ENCODE measurements around the gene ANXA6. TPM values are rescaled to one million over a fixed set of nuclear protein-coding genes. Genes with fewer than 3 reads are reported as not detected.

The ANXA6 gene
- total and polyA plus RNA-seq, 9 of the 15 experiments (the other 6 are each of a cell fraction or from before 2014, with no cell fraction given) = 0.70 to 13.2 (median 8.3) TPM

DNA sequence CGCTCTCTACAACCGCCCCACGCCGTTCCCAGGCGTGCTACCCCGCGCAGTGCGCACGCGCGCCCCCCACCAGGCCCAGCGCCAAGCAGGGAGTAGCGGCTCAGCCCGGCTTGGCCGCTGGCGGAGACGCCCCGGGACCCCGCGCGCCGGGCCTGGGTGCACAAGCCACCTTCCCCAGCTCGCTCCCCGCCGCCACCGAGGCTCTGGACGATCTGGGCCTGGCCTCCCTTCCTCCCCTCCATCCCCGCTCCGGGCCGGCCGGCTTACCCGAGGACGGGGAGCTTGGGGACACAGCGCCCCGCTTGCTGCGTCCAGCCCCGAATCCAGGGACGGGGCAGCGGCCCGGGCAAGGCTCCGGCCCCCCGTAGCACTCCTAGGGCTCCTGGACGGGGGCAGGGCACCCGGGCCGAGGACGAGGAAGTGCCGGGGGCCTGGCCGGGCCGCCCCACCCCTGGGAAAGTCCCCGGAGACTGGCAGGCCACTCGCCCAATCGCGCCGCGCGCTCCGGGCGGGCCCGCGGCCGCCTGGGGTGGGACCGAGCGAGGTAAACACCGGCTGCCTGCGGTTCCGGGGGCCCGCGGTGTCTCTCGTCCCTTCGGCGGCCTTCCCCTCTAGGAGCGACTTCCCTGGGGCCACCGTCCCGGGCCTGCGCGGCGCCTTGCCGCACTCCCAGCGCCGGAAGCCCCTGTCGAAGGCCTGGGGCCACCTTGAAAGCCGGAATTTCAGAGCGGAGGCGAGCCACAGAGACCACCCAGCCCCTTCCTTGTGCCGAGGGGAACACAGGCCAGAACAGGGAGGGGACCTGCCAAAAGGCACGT, 76.8 kb downstream of the ANXA6 start, which contains the start of gene TNIP1 (continued):
- peak; percentile 21 for TF ChIP-seq CREB1 (IDR thresholded peaks at IDR 0.05)
- TF ChIP-seq CREB1 (CRISPR knock-in tag; IDR thresholded peaks at IDR 0.05) = peak; percentile 67; the same call in 1 of the 2 replicates
- peak in 1 of 2 experiments; percentile 38; a peak in 1 of 4 replicates for TF ChIP-seq TRIM24 (IDR thresholded peaks at IDR 0.05)
- TF ChIP-seq SLC30A9 (CRISPR knock-in tag; IDR thresholded peaks at IDR 0.05) = no peak
- TF ChIP-seq HDAC2 (IDR thresholded peaks at IDR 0.05) = 0 out of 2 replicates have a peak, but pooled peaks have one; percentile 37
- TF ChIP-seq CXXC5 (CRISPR knock-in tag; IDR thresholded peaks at IDR 0.05) = peak; percentile 93
- peak in 1 of 2 experiments; percentile 72; a peak in 1 of 4 replicates for TF ChIP-seq SIN3A (IDR thresholded peaks at IDR 0.05; ENCODE audit: borderline replicate concordance in 2 of 2, control insufficient read depth in 1 of 2, low read depth in 2 of 2, low read length in 2 of 2)

DNA sequence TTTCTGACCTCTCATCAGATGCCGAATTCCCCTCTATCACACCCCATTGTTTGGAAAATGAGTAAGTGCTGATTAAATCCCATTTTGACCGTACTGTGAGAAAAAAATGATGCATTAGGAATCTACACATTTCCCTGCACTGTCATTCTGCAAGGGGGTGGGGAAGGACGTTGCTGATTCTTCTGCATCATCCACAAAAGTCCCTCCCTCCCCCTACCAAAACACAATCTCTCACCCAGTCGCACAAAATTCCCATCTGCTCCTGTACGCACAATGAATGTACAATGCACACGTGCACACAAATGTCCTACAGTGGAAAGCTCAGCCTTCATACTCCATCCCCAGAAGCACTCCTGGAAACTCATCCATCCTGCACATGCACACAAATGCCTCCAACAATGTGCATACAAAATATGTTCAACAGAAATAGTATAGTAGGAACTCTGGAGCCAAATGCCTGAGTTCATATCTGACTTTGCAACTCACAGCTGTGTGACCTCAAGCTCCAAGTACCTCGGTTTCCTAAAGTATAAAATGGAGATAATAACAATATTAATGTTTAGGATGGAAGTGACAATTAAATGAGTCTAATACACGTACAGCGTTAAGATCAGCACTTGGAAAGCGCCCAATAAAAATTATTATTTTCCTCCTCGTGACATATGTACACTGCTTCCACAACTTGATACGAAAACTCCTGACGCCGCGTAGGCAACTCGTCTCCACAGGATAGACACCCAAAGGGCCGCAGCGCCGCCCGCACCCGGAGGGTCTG, 77.6 kb downstream of the ANXA6 start:
- ATAC-seq (no peak), FAIRE-seq (peak; percentile 72), DNase-seq (ENCODE audit: extremely low read depth in 1 of 4, low spot score in 3 of 4) (peak; percentile 25 to 59 (median 44))
- no peaks in the 10 kb centered on the region for H3K9me3 ChIP-seq (replicated peaks; ENCODE audit: control insufficient read depth, insufficient read depth, low read depth, low read length)
- H3K9me1 ChIP-seq (ENCODE audit: control insufficient read depth, insufficient read depth, low read length) = no peaks in the 10 kb centered on the region
- H3K79me2 ChIP-seq (ENCODE audit: control insufficient read depth, insufficient read depth, low read length) = peaks cover 68% of the 10 kb centered on the region
- H3K9ac ChIP-seq (ENCODE audit: insufficient read depth in 1 of 2, low read depth in 2 of 2, low read length in 2 of 2) = peak overlapping the region; percentile 95 to 96
- 4% methylated on average over 21 of the region's 21 CpGs for WGBS (ENCODE audit: insufficient coverage, low coverage, missing lambda C conversion rate)
- peak overlapping the region; percentile 91 for H2AFZ ChIP-seq (ENCODE audit: low read depth, low read length)
- H3K4me2 ChIP-seq (ENCODE audit: insufficient read depth, low read length) = peak overlapping the region; percentile 93
- H3K36me3 ChIP-seq (ENCODE audit: control insufficient read depth, insufficient read depth, low read length) = peaks cover 17% of the 10 kb centered on the region; the same call in 2 of the 3 replicates
- peaks cover 21 to 25% of the 10 kb centered on the region in 2 experiments; a peak in 4 of 5 replicates for H3K4me1 ChIP-seq (replicated peaks in 1 of 2; ENCODE audit: control insufficient read depth in 2 of 2, insufficient read depth in 2 of 2, low read length in 2 of 2)
- H4K20me1 ChIP-seq (replicated peaks; ENCODE audit: control insufficient read depth, insufficient read depth, low read length) = peaks cover 4% of the 10 kb centered on the region; the same call in 1 of the 2 replicates
- intact Hi-C loops (cut with micrococcal nuclease) (loop anchor here (1.0 to 10.0 kb wide), 2 partner anchors 34 to 595 kb away; no protein-coding TSS in a partner anchor), in situ Hi-C loops (cut with MboI) (no loop called here)
- ChIA-PET POLR2A (interaction anchor here (1.4 to 2.6 kb wide), 4 partner anchors 10 to 30 kb away, joined by 3 to 14 read pairs (median 10); no protein-coding TSS in a partner anchor), CTCF (ENCODE audit: low intra/inter-chr PET ratio) (no interaction called here)
- H3K27me3 ChIP-seq (ENCODE audit: control insufficient read depth in 2 of 2, insufficient read depth in 2 of 2, low read length in 2 of 2) = no peaks in the 10 kb centered on the region
- H3K4me3 ChIP-seq = peak overlapping the region; percentile 92
- TSS peak; percentile 48 for BruUV-seq (replicated peaks)
- H3K27ac ChIP-seq (ENCODE audit: extremely low read depth, low read depth, low read length) = peak overlapping the region; percentile 95
- TF ChIP-seq AFF1 (IDR thresholded peaks at IDR 0.05; ENCODE audit: low read depth in 1 of 2, partially characterized antibody in 2 of 2) (no peak), ZFPM2 (CRISPR knock-in tag; IDR thresholded peaks at IDR 0.05) (no peak)
- TF ChIP-seq, protein P1, sequence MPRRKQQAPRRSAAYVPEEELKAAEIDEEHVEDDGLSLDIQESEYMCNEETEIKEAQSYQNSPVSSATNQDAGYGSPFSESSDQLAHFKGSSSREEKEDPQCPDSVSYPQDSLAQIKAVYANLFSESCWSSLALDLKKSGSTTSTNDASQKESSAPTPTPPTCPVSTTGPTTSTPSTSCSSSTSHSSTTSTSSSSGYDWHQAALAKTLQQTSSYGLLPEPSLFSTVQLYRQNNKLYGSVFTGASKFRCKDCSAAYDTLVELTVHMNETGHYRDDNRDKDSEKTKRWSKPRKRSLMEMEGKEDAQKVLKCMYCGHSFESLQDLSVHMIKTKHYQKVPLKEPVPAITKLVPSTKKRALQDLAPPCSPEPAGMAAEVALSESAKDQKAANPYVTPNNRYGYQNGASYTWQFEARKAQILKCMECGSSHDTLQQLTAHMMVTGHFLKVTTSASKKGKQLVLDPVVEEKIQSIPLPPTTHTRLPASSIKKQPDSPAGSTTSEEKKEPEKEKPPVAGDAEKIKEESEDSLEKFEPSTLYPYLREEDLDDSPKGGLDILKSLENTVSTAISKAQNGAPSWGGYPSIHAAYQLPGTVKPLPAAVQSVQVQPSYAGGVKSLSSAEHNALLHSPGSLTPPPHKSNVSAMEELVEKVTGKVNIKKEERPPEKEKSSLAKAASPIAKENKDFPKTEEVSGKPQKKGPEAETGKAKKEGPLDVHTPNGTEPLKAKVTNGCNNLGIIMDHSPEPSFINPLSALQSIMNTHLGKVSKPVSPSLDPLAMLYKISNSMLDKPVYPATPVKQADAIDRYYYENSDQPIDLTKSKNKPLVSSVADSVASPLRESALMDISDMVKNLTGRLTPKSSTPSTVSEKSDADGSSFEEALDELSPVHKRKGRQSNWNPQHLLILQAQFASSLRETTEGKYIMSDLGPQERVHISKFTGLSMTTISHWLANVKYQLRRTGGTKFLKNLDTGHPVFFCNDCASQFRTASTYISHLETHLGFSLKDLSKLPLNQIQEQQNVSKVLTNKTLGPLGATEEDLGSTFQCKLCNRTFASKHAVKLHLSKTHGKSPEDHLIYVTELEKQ (CRISPR knock-in tag; IDR thresholded peaks at IDR 0.05) = no peak
